ENCODE results near the gene FKTN. TPM values are rescaled to one million over a fixed set of nuclear protein-coding genes. Genes with fewer than 3 reads are reported as not detected.
"Not testable (repeated sequence)": the region's sequence is repeated elsewhere in the genome, so short reads cannot be mapped to it uniquely, and the experiment has no call there.

FKTN gene
- total RNA-seq, 2 donors from 2014 or later: 10.2 to 20.5 TPM

GRCh38 chr9:105522618-105523385, 35.1 kb upstream of the FKTN start:
- H3K27me3 ChIP-seq (replicated peaks; ENCODE audit: insufficient read depth); H3K4me3 ChIP-seq; H3K9me3 ChIP-seq; H3K27ac ChIP-seq; ATAC-seq (ENCODE audit: insufficient number of reproducible peaks, low FRiP score, low read depth); H3K4me1 ChIP-seq (ENCODE audit: control insufficient read depth in 1 of 2, low read depth in 2 of 2); DNase-seq (ENCODE audit: low spot score); H3K36me3 ChIP-seq: not testable (repeated sequence)

- H3K27me3 ChIP-seq (replicated peaks; ENCODE audit: insufficient read depth): no peaks in the 10 kb centered on the region
Measured at GRCh38 chr9:105531530-105531929, 26.4 kb upstream of the FKTN start.

DNA sequence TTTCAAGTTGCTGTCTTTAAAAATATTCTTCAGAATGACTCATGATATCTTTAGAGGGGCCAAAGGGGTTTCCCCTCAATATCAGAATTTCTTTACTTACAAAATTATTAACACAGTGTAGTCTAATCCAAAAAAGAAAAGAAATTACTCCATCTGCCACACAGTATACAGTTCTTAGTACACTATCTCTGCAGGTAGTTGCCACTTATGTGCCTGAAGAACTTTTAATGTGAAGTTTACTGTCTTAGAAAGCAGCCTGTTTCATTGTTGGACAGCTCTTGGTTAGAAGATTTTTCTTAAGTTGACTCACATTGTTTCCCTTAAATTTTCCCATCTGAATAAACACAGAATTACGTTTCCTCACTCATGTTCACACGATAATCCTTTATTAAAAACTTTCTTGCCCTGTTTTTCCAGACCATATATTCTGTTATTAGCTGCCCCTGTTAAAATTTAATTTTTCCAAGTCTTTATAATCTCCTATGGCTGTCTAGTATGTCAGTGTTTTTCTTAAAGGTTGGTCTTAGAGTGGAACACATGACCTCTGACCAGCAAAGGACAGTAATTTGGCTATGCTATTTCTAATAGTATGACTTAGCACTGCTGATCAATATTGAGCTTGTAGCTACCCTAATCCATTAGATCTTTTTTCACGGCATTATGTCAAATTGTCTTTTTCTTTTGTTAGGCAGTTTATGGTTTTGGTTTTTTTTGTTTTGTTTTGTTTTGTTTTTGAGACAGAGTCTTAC, 21.8 kb upstream of the FKTN start:
- H3K4me3 ChIP-seq: no peak overlapping the region
- no peaks in the 10 kb centered on the region for H3K27me3 ChIP-seq (replicated peaks; ENCODE audit: insufficient read depth)
- no peaks in the 10 kb centered on the region for H3K9me3 ChIP-seq
- H3K27ac ChIP-seq: no peak overlapping the region
- no peaks in the 10 kb centered on the region for H3K4me1 ChIP-seq (ENCODE audit: control insufficient read depth in 1 of 2, low read depth in 2 of 2)
- no peaks in the 10 kb centered on the region for H3K36me3 ChIP-seq
- no peak for DNase-seq (ENCODE audit: low spot score)
- ATAC-seq (ENCODE audit: insufficient number of reproducible peaks, low FRiP score, low read depth): no peak
- TF ChIP-seq, protein P1, sequence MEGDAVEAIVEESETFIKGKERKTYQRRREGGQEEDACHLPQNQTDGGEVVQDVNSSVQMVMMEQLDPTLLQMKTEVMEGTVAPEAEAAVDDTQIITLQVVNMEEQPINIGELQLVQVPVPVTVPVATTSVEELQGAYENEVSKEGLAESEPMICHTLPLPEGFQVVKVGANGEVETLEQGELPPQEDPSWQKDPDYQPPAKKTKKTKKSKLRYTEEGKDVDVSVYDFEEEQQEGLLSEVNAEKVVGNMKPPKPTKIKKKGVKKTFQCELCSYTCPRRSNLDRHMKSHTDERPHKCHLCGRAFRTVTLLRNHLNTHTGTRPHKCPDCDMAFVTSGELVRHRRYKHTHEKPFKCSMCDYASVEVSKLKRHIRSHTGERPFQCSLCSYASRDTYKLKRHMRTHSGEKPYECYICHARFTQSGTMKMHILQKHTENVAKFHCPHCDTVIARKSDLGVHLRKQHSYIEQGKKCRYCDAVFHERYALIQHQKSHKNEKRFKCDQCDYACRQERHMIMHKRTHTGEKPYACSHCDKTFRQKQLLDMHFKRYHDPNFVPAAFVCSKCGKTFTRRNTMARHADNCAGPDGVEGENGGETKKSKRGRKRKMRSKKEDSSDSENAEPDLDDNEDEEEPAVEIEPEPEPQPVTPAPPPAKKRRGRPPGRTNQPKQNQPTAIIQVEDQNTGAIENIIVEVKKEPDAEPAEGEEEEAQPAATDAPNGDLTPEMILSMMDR (IDR thresholded peaks at IDR 0.05): no peak

More at GRCh38 chr9:105531530-105531929, 26.4 kb upstream of the FKTN start:
- DNase-seq (ENCODE audit: low spot score) (no peak), ATAC-seq (ENCODE audit: insufficient number of reproducible peaks, low FRiP score, low read depth) (no peak)
- TF ChIP-seq, protein P1 (IDR thresholded peaks at IDR 0.05): no peak
- H3K4me1 ChIP-seq (ENCODE audit: control insufficient read depth in 1 of 2, low read depth in 2 of 2): no peaks in the 10 kb centered on the region
- no peak overlapping the region for H3K27ac ChIP-seq
- no peaks in the 10 kb centered on the region for H3K9me3 ChIP-seq
- no peak overlapping the region for H3K4me3 ChIP-seq
- H3K36me3 ChIP-seq: no peaks in the 10 kb centered on the region

DNA sequence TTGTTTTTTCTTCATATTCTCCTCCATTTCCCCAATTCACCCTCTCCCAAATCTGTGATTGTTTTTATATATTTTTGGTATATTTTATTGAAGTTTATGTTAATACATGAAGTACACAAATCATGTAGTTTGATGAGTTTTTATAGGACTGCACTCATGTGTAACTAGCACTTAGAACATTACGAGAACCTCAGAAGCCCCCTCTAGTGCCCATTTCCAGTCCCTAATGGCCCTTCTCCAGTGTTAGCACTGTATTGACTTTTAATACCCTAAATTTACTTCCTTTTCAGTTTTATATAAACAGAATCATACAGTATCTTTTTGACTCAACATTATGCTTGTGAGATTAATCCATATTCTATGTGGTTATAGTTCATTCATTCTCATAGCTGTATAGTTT, 18.5 kb upstream of the FKTN start:
- DNase-seq (ENCODE audit: low spot score): no peak
- Histone ChIP-seq H3K4me3 (no peak overlapping the region), H3K4me1 (ENCODE audit: control insufficient read depth in 1 of 2, low read depth in 2 of 2) (no peaks in the 10 kb centered on the region), H3K9me3 (no peaks in the 10 kb centered on the region), H3K27ac (no peak overlapping the region), H3K27me3 (replicated peaks; ENCODE audit: insufficient read depth) (no peaks in the 10 kb centered on the region), H3K36me3 (no peaks in the 10 kb centered on the region)
- TF ChIP-seq, protein P1 (IDR thresholded peaks at IDR 0.05): no peak
- ATAC-seq (ENCODE audit: insufficient number of reproducible peaks, low FRiP score, low read depth): no peak

DNA sequence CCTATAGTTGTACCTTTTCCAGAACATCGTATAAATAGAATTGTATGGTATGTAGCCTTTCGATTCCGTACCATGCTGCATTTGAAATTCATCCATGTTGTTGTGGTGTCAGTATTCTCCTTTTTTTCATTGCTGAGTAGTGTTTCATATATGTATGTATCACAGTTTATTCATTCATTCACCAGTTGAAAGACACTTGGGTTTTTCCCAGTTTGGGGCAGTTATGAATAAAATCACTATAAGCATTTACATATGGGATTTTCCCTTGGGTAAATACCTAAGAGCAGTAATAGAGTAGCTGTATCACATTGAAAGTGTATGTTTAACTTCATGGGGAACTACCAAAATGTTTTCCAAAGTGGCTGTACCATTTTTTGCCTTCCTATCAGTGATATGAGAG, 16.1 kb upstream of the FKTN start:
- H3K27ac ChIP-seq: no peak overlapping the region
- H3K36me3 ChIP-seq: no peaks in the 10 kb centered on the region
- DNase-seq (ENCODE audit: low spot score): no peak
- H3K4me3 ChIP-seq: no peak overlapping the region
- TF ChIP-seq, protein P1 (IDR thresholded peaks at IDR 0.05): no peak
- H3K9me3 ChIP-seq: no peaks in the 10 kb centered on the region
- H3K27me3 ChIP-seq (replicated peaks; ENCODE audit: insufficient read depth): no peaks in the 10 kb centered on the region
- ATAC-seq (ENCODE audit: insufficient number of reproducible peaks, low FRiP score, low read depth): no peak
- no peaks in the 10 kb centered on the region for H3K4me1 ChIP-seq (ENCODE audit: control insufficient read depth in 1 of 2, low read depth in 2 of 2)
